B cell (primary cell): ENCODE results near the gene VPS41. TPM values are rescaled to one million over a fixed set of nuclear protein-coding genes. Genes with fewer than 3 reads are reported as not detected.

ENCODE experiments used
- ATAC-seq: fragments of 200-7000 bp; cut with Tn5 transposase; one replicate; pipeline ENCODE4 v1.10.0; 2021; ENCODE audit warnings: low read depth, mild to moderate bottlenecking, moderate number of reproducible peaks, moderate library complexity
- CTCF ChIA-PET: fragments of 350-600 bp; sonication (Branson Sonifier 250); formaldehyde crosslinking; loops from one replicate; lab custom pipeline; 2021; ENCODE audit warnings: antibody characterized with exemption, inconsistent platforms; lab: Charles Lee
- POLR2A ChIA-PET: fragments of 350-600 bp; sonication (Branson Sonifier 250); formaldehyde crosslinking; loops from one replicate; lab custom pipeline; 2021; ENCODE audit warnings: antibody characterized with exemption; lab: Charles Lee
- DNase-seq: peaks from one replicate; pipeline ENCODE4 v3.0.0; 2013
- H2AFZ ChIP-seq: 2 replicates; pipeline ENCODE4 v1.6.1; 2012; ENCODE audit warnings: mild to moderate bottlenecking, low read depth, low read length; ENCODE audit not compliant: insufficient read depth, poor library complexity, severe bottlenecking
- H3K27ac ChIP-seq, 2 donors: 1 replicate in 1 of 2; 2 replicates in 1 of 2; pipeline ENCODE4 v1.5.1; 2012 to 2013; ENCODE audit warnings: low read length in 2 of 2, mild to moderate bottlenecking in 2 of 2, moderate library complexity in 1 of 2
- H3K27me3 ChIP-seq, 4 experiments: fragments of 200-600 bp in 1 of 4; sonication (generic) in 1 of 4; replicated peaks in 1 of 4; 1 replicate in 2 of 4; 2 replicates in 2 of 4; pipeline versions ENCODE4 v1.6.1 to v1.7.0; 2013 to 2016; ENCODE audit warnings: low read length in 3 of 4, mild to moderate bottlenecking in 2 of 4, mixed read lengths in 1 of 4, moderate library complexity in 1 of 4; ENCODE audit not compliant: insufficient read depth in 4 of 4, control insufficient read depth in 3 of 4; ENCODE audit errors: control extremely low read depth in 1 of 4
- H3K36me3 ChIP-seq, 2 experiments: replicated peaks in 1 of 2; 1 replicate in 1 of 2; 2 replicates in 1 of 2; pipeline versions ENCODE4 v1.6.1 to v1.7.1; 2013; ENCODE audit warnings: low read length in 1 of 2; ENCODE audit not compliant: insufficient read depth in 2 of 2, control insufficient read depth in 1 of 2; ENCODE audit errors: control extremely low read depth in 1 of 2, extremely low read depth in 1 of 2
- H3K4me1 ChIP-seq, 2 donors: fragments of 200-600 bp in 1 of 2; sonication (generic) in 1 of 2; 1 replicate in 1 of 2; 2 replicates in 1 of 2; pipeline versions ENCODE4 v1.5.1 to v1.6.1; 2013 to 2017; ENCODE audit warnings: low read length in 2 of 2; ENCODE audit not compliant: control insufficient read depth in 2 of 2, insufficient read depth in 2 of 2
- H3K4me2 ChIP-seq: replicated peaks from 2 replicates; pipeline ENCODE3; 2012; ENCODE audit warnings: mild to moderate bottlenecking, low read depth, low read length; ENCODE audit not compliant: poor library complexity, severe bottlenecking
- H3K4me3 ChIP-seq, 5 experiments: fragments of 200-600 bp in 1 of 5; sonication (generic) in 1 of 5; 1 replicate in 3 of 5; 2 replicates in 2 of 5; pipeline versions ENCODE4 v1.5.1 to v1.7.0; 2011 to 2016; ENCODE audit warnings: low read length in 4 of 5, mild to moderate bottlenecking in 4 of 5, low read depth in 2 of 5, control low read depth in 1 of 5, moderate library complexity in 1 of 5; ENCODE audit not compliant: insufficient read depth in 1 of 5; ENCODE audit errors: control extremely low read depth in 1 of 5, extremely low read depth in 1 of 5
- H3K79me2 ChIP-seq: fragments of 200-600 bp; sonication (generic); one replicate; pipeline ENCODE4 v1.6.0; 2016; ENCODE audit warnings: low read length; ENCODE audit not compliant: control insufficient read depth, insufficient read depth
- H3K9ac ChIP-seq: fragments of 200-600 bp; sonication (generic); 2 replicates; pipeline ENCODE4 v1.6.1; 2017; ENCODE audit warnings: mild to moderate bottlenecking, low read length, moderate library complexity
- H3K9me3 ChIP-seq, 3 donors: one replicate each; pipeline versions ENCODE4 v1.6.1 to v1.7.1; 2013; ENCODE audit warnings: low read length in 2 of 3; ENCODE audit not compliant: control insufficient read depth in 2 of 3, insufficient read depth in 1 of 3; ENCODE audit errors: control extremely low read depth in 1 of 3
- H4K20me1 ChIP-seq: 2 replicates; pipeline ENCODE4 v1.6.0; 2012; ENCODE audit warnings: mild to moderate bottlenecking, low read length; ENCODE audit not compliant: insufficient read depth, control insufficient read depth, poor library complexity, severe bottlenecking
- H3K27ac Mint-ChIP-seq: one replicate; pipeline ENCODE4 v1.8.0; 2021; ENCODE audit warnings: mixed read lengths
- H3K27me3 Mint-ChIP-seq: one replicate; pipeline ENCODE4 v1.8.0; 2021; ENCODE audit warnings: mixed read lengths
- H3K4me1 Mint-ChIP-seq: one replicate; pipeline ENCODE4 v1.8.0; 2021; ENCODE audit warnings: mixed read lengths
- H3K4me3 Mint-ChIP-seq: one replicate; pipeline ENCODE4 v1.8.0; 2021; ENCODE audit warnings: mixed read lengths
- H3K9me3 Mint-ChIP-seq: one replicate; pipeline ENCODE4 v1.8.0; 2022; ENCODE audit warnings: mixed read lengths; ENCODE audit not compliant: insufficient read depth
- CTCF ChIP-seq: fragments of 200-600 bp; IDR thresholded peaks from one replicate; pipeline ENCODE4 v1.8.0; 2022; ENCODE audit warnings: antibody characterized with exemption, mild to moderate bottlenecking
- EZH2 ChIP-seq: IDR thresholded peaks from 2 replicates; pipeline ENCODE4 v1.6.1; 2012; ENCODE audit warnings: borderline replicate concordance, low read depth, mild to moderate bottlenecking, moderate library complexity, low read length; ENCODE audit not compliant: insufficient read depth, poor library complexity, severe bottlenecking
- WGBS: methylation state at CpG from one replicate; pipeline ENCODE4 v1.1.5; 2013; ENCODE audit warnings: missing lambda C conversion rate; ENCODE audit not compliant: insufficient coverage; 5-methylcytosine and 5-hydroxymethylcytosine counted together
- intact Hi-C: fragments of 100-400 bp; cut with micrococcal nuclease; formaldehyde crosslinking; loops from one replicate; pipeline ENCODE4 v1.10.0; 2022
- polyA plus RNA-seq: library from polyadenylated mRNA; depleted of rRNA; stranded (reverse); fragments of >200 nt; gene quantifications from 2 replicates; pipeline ENCODE4 v1.2.3, GENCODE V29; 2012
- total RNA-seq, 2 donors: library from RNA; stranded (reverse); fragments of 120-200 nt in 1 of 2; gene quantifications; 1 replicate in 1 of 2; 2 replicates in 1 of 2; pipeline versions ENCODE4 v1.2.3 to v1.2.4, GENCODE V29; 2013 to 2022

Gene VPS41
- total and polyA plus RNA-seq, 2 donors (not counting 1 experiment from before 2014, with no cell fraction given) = 9.3 to 114 TPM

GRCh38 chr7:38681882-38682281 is 227.1 kb downstream of the VPS41 start:
- TF ChIP-seq EZH2 = no peak
- TF ChIP-seq CTCF = no peak
- no peak overlapping the region for H3K27ac ChIP-seq
- DNase-seq (no peak), ATAC-seq (no peak)
- Mint-ChIP-seq H3K27ac (no peak overlapping the region), H3K4me1 (no peaks in the 10 kb centered on the region), H3K9me3 (no peaks in the 10 kb centered on the region), H3K4me3 (no peak overlapping the region), H3K27me3 (peaks cover 17% of the 10 kb centered on the region)
- H3K9me3 ChIP-seq = peaks cover 0 to 10% (median 0%) of the 10 kb centered on the region in 3 donors
- no peak overlapping the region for H3K4me3 ChIP-seq
- intact Hi-C loops = no loop called here
- 100% methylated on average over 1 of the region's 1 CpG for WGBS
- no peaks in the 10 kb centered on the region for H3K27me3 ChIP-seq
- POLR2A ChIA-PET = no interaction called here
- no peak overlapping the region for H2AFZ ChIP-seq
- no peak overlapping the region for H3K9ac ChIP-seq
- H3K4me1 ChIP-seq = no peaks in the 10 kb centered on the region
- no peak overlapping the region for H3K4me2 ChIP-seq
- H3K79me2 ChIP-seq = no peaks in the 10 kb centered on the region
- CTCF ChIA-PET = no interaction called here
- no peaks in the 10 kb centered on the region for H4K20me1 ChIP-seq
- H3K36me3 ChIP-seq = no peaks in the 10 kb centered on the region

GRCh38 chr7:38679419-38679818 is 229.6 kb downstream of the VPS41 start:
- no peak overlapping the region for H3K4me3 Mint-ChIP-seq
- no peak overlapping the region for H3K27ac Mint-ChIP-seq
- no peak for ATAC-seq
- no peak for TF ChIP-seq EZH2
- TF ChIP-seq CTCF = no peak
- Histone ChIP-seq H2AFZ (no peak overlapping the region), H3K36me3 (no peaks in the 10 kb centered on the region), H3K9ac (no peak overlapping the region), H3K4me3 (no peak overlapping the region), H3K4me2 (no peak overlapping the region), H3K9me3 (peaks cover 0 to 5% (median 0%) of the 10 kb centered on the region in 3 donors), H3K79me2 (no peaks in the 10 kb centered on the region), H3K27me3 (no peaks in the 10 kb centered on the region), H3K4me1 (no peaks in the 10 kb centered on the region), H4K20me1 (no peaks in the 10 kb centered on the region), H3K27ac (no peak overlapping the region)
- ChIA-PET POLR2A (no interaction called here), CTCF (no interaction called here)
- intact Hi-C loops = no loop called here
- no peaks in the 10 kb centered on the region for H3K4me1 Mint-ChIP-seq
- H3K27me3 Mint-ChIP-seq = peaks cover 17% of the 10 kb centered on the region
- WGBS = 88% methylated on average over 1 of the region's 3 CpGs
- H3K9me3 Mint-ChIP-seq = no peaks in the 10 kb centered on the region
- no peak for DNase-seq
